Epithelial cell of proximal tubule (primary cell): ENCODE measurements around the gene SENP3. TPM values are rescaled to one million over a fixed set of nuclear protein-coding genes. Genes with fewer than 3 reads are reported as not detected.
A peak's percentile ranks its signal among the peaks of the same experiment; 100 is the strongest.

Experiments
- DNase-seq: peaks from one replicate; pipeline ENCODE4 v3.0.0-alpha.2; 2011; ENCODE audit warnings: low read depth
- H3K4me3 ChIP-seq: 2 replicates; pipeline ENCODE4 v1.5.1; 2011; ENCODE audit warnings: low read depth, mild to moderate bottlenecking, low read length
- total RNA-seq: library from RNA; depleted of rRNA; stranded (reverse); fragments of >200 nt; gene quantifications from 2 replicates; pipeline ENCODE4 v1.2.3, GENCODE V29; 2015
- TF ChIP-seq, protein P1 (sequence below): conservative IDR thresholded peaks from 2 replicates; pipeline ENCODE4 v1.5.1; 2012; ENCODE audit warnings: low read depth, mild to moderate bottlenecking, low read length

Gene SENP3
- total RNA-seq, 1 donor from 2014 or later = 62.9 TPM

DNA sequence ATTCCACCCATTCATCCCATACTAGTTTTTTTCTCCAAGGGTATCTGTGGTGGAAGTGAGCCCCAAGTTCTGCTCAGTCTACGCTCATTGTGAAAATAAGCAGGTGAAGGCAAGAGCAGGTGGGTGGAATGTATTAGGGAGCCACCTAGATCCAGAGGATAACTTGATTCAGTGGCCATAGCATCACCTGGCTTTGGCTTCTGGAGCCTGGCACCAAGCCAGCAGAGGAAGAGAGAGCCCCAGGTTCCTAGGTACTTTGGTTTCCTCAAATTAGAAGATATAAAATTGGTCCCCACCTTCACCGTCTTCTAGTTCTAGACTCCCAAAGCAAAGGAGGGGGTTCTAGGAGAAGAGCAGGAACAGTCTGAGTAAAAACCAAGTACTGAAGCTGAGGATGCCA, 48.9 kb downstream of the SENP3 start:
- H3K4me3 ChIP-seq = no peak overlapping the region
- no peak for DNase-seq
- TF ChIP-seq, protein P1, sequence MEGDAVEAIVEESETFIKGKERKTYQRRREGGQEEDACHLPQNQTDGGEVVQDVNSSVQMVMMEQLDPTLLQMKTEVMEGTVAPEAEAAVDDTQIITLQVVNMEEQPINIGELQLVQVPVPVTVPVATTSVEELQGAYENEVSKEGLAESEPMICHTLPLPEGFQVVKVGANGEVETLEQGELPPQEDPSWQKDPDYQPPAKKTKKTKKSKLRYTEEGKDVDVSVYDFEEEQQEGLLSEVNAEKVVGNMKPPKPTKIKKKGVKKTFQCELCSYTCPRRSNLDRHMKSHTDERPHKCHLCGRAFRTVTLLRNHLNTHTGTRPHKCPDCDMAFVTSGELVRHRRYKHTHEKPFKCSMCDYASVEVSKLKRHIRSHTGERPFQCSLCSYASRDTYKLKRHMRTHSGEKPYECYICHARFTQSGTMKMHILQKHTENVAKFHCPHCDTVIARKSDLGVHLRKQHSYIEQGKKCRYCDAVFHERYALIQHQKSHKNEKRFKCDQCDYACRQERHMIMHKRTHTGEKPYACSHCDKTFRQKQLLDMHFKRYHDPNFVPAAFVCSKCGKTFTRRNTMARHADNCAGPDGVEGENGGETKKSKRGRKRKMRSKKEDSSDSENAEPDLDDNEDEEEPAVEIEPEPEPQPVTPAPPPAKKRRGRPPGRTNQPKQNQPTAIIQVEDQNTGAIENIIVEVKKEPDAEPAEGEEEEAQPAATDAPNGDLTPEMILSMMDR = no peak

DNA sequence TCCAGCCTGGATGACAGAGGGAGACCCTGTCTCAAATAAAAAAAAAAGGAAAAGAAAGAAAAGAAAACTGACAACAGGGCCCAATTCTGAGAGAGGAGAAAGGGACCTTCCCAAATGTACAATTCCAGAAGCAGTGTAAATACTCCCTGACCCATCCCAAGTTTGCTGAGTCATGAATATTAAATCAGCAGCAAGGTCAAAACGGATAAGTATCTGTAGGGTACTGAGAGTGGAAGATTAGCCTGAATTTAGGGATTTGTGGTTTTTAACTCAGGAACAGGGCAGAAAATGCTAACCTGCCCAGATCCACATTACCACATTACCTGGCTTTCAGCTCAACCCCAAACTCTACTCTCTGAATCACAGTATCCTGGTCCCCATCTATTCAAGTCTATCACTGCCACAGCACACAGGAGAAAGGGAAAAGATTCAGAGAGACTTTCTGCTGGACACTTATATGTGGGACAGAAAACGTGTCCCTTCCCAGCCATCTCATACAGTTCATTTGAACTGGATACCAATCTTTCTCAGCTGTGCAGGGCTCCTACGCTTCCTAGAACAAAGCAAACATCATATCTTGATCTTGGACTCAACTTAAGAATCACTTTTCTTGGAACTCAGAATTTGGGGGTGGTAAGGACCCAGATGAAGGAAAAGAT, 50.0 kb downstream of the SENP3 start:
- no peak for DNase-seq
- TF ChIP-seq, protein P1 = no peak
- no peak overlapping the region for H3K4me3 ChIP-seq

DNA sequence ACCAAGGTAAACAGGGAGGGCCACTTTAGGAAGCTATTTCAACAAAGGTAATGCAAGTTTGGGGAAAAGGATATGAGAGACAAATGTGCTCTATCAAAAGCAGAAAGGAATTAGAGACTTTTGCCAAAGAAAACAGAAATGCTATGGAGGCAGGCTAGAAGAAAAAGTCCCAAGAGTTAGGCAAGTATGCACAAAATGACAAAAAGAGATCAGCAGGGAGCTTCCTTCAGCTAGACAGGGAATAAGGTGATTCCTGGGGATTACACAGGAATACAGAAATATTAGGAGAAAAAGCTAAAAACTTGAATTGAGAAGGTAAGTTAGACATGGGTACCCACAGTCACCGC, 50.5 kb downstream of the SENP3 start:
- no peak overlapping the region for H3K4me3 ChIP-seq
- no peak for DNase-seq
- TF ChIP-seq, protein P1 = no peak

DNA sequence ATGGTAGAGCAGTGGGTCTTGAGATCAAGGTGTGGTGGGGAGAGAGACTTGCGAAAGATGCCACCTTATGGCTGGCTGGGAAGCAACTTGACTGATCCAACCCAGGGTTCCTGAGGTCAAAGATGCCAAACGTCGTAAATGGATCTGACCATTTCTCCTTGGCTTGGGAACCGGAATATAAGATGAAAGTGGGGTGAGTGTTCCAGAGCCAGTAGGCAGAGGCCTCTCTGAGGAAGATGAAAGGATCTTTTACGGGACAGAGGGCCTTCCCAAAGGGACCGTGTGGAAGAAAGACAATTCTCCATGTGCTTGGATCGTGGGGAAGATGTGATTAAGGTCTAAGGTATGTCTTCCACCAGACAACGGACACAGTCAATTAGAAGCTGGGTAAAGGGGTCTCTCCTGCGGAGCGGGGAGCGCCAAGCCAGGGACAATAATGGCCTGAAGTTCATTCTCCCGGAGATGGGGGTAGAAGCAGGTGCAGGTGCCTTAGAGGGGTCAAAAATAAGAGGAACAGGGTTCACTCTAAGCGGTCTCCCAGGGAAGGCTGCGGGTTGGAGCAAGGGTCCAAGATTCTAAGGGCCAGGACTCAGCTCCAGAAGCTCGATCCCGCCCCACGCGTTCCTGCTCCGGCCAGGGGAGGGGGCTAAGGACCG, 52.2 kb downstream of the SENP3 start:
- H3K4me3 ChIP-seq = peak overlapping the region; percentile 92
- DNase-seq = no peak
- TF ChIP-seq, protein P1 = peak; percentile 22

DNA sequence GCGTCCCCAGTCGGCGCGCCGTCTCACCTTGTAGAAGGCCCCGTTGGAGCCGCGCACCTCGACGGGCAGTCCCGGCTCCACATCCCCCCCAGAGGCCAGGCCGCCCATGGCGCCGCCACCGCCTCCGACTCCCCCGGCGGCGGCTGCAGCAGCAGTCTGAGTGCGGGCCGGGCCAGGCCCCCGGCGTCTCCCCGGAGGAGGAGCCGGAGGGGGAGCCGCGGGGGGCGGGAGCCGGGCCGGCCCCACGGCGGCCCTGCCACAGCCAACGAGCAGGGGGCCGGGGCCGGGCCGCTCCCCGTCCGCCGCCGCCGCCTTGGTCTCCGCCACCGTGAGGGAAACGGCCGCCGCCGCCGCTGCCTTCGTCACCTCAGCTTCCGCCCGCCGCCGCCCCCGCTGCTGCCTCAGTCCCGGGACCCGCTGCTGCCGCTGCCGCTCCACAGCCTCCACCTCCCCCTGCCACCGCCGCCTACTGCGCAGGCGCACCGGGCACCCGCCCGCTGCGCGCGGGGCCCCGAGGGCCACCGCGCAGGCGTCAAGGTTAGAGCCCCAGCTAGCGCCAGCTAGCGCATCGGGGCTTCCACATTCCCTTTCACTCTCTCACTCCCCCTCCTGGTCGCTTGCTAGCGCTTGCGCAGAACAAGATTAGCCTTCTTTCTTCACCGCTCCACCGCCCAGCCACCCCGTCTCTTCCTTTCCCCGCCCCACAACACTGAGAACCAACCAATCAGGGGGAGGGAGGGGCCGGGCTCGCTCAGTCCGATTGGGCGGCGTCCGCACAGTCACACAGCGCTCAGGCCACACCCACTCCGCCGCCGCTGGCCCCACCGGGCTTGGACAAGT, 52.9 kb downstream of the SENP3 start, which contains the start of gene FXR2:
Gene FXR2, minus strand, starts transcription at position 473 of the 840 bp plus-strand sequence. Its CDS starts 365 bp downstream, at position 108.
- peak; percentile 93 for DNase-seq
- TF ChIP-seq, protein P1 = peak; percentile 59
- H3K4me3 ChIP-seq = peak within 1 kb of the TSS; percentile 92

DNA sequence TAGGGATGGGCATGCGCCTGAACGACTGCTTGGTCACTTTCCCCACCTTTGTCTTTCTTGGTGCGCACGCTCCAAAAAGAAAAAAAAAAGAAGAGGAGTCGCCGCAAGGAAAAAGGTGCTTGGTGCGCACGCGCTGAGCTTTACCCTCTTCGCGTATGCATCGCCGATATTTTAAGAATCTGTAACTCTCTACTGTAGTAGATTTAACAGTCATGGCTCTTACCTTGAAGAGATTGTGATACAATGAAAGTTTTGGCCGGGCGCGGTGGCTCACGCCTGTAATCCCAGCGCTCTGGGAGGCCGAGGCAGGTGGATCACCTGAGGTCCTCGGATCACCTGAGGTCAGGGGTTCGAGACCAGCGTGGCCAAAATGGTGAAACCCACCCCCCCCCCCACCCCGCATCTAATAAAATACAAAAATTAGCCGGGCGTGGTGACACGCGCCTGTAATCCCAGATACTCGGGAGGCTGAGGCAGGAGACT, 53.6 kb downstream of the SENP3 start:
- TF ChIP-seq, protein P1 = no peak
- DNase-seq = no peak
- H3K4me3 ChIP-seq = peak overlapping the region; percentile 54
